Measurements from ENCODE around the gene A1BG.

Gene A1BG

DNA sequence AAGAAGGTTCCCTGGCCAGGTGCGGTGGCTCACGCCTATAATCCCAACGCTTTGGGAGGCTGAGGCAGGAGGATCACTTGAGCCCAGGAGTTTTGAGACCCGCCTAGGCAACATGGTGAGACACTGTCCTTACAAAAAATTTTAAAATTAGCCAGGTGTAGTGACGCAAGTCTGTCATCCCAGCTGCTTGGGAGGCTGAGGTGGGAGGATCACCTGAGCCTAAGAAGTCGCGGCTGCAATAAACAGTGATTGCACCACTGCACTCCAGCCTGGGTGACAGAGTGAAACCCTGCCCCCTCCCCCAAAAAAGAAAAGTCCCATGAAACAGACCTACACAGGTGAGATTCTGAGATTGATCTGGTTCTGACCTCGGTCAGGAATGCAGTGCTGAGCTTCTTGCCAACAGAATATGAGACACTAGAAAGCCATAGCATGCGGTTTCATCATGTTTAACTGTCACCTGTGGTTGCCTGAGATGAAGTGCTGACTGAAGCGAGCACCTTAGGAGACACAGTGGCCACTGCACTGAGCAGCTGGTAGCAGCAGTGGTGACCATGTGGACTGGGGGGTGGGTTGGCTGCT, 2.0 kb upstream of the A1BG start:
- DNase-seq (ENCODE audit: low read depth) = no peak
- no peak overlapping the region for H3K4me3 ChIP-seq (ENCODE audit: control insufficient read depth, low read depth, low read length)
- TF ChIP-seq, protein P1, sequence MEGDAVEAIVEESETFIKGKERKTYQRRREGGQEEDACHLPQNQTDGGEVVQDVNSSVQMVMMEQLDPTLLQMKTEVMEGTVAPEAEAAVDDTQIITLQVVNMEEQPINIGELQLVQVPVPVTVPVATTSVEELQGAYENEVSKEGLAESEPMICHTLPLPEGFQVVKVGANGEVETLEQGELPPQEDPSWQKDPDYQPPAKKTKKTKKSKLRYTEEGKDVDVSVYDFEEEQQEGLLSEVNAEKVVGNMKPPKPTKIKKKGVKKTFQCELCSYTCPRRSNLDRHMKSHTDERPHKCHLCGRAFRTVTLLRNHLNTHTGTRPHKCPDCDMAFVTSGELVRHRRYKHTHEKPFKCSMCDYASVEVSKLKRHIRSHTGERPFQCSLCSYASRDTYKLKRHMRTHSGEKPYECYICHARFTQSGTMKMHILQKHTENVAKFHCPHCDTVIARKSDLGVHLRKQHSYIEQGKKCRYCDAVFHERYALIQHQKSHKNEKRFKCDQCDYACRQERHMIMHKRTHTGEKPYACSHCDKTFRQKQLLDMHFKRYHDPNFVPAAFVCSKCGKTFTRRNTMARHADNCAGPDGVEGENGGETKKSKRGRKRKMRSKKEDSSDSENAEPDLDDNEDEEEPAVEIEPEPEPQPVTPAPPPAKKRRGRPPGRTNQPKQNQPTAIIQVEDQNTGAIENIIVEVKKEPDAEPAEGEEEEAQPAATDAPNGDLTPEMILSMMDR (IDR thresholded peaks at IDR 0.05; ENCODE audit: control insufficient read depth, insufficient read depth, low read depth, low read length, missing control alignments) = no peak

DNA sequence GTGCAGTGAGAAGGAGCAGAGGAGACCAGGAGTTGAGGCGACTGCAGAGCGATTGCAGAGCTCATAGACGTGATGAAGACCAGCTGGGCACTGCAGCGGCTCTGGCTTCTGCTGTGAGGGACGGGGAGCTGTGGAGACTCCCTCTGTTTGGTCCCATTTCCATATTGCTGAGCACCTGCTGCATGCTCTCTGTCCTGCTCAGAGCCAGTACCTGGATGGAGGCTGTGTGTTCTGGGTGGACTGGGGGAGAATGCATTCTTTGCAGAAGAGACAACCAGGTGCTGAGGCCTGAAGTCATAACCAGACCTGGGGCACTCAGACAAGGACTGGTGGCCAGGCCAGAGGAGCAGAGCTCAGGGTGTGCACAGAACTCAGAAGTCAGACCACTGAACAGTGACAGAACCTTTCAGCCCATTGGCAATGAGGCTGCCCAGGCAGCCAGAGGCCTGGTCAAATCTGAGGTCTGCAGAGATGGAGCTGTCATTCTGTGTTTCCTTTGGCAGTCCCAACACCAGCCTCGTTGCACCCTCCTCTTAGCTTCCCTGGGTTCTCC, 1.3 kb upstream of the A1BG start:
- TF ChIP-seq, protein P1 (IDR thresholded peaks at IDR 0.05; ENCODE audit: control insufficient read depth, insufficient read depth, low read depth, low read length, missing control alignments) = no peak
- DNase-seq (ENCODE audit: low read depth) = no peak
- no peak overlapping the region for H3K4me3 ChIP-seq (ENCODE audit: control insufficient read depth, low read depth, low read length)

DNA sequence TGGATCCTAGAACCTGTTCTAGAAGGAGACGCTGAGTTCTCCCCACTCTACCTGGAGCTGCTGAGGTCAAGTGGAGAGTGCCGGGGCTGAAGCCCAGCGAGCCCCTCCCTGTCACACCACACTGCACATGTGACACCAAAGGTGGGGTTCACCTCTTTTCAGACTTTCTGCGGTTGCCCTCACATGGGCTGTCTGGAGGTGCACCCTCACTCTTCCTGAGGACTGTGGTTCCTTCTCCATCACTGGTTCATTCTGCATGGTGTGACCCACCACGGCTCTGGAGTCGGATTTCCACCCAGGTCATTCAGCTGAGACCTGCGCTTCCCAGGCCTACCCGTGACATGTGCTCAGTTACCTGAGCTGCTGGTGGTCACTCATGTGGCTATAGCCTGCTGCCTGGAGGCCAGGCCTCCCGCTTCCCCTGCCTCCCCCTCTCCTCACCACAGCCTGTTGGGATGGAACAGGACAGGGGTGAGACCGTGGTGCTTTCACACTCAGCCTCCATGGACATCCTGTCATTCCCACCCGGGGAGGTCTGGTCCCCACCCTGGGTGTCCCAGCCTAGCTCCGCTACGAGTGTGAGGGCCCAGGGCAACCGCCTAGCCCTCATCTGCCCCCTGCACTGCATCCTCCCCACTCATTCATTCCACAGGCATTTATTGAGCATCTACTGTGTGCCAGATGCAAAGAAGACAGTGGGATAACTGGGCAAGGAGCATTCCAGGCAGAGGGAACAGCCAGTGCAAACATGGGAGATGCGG, 605 bp upstream of the A1BG start:
- TF ChIP-seq, protein P1 (IDR thresholded peaks at IDR 0.05; ENCODE audit: control insufficient read depth, insufficient read depth, low read depth, low read length, missing control alignments) = no peak
- H3K4me3 ChIP-seq (ENCODE audit: control insufficient read depth, low read depth, low read length) = no peak overlapping the region
- no peak for DNase-seq (ENCODE audit: low read depth)

DNA sequence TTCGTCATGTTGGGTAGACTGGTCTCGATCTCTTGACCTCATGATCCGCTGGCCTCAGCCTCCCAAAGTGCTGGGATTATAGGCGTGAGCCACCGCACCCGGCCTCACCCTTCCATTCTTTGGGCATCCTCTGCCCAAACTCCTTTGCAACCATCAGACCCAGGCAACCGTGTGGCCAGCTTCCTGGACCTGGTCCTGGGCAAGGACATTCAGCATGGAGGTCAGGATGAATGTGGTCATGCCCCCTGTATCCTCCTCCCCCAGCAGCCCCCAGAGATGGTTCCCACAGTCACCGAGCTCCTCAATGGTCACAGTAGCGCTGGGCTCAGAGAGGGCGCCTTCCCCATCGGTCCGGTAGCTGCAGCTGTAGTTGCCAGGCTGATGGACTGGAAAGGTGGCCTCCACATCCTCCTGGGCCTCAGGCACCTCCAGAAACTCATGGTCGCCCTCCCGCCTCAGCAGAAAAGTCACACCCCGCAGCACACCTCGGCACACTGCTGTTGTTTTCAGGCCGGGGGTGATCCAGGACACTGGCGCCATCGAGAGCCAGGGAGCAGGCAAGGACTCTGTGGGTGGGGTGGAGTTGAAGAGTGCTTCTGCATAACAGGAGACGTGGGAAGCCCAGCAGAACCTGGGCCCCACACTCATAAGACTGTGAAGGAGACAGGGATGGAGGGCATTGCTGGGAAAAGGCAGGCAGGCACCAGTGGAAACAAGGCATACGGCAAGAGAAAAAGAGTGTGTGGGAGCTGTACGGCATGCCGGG, 1.1 kb downstream of the A1BG start:
- DNase-seq (ENCODE audit: low read depth) = no peak
- TF ChIP-seq, protein P1 (IDR thresholded peaks at IDR 0.05; ENCODE audit: control insufficient read depth, insufficient read depth, low read depth, low read length, missing control alignments) = no peak
- H3K4me3 ChIP-seq (ENCODE audit: control insufficient read depth, low read depth, low read length) = no peak overlapping the region

DNA sequence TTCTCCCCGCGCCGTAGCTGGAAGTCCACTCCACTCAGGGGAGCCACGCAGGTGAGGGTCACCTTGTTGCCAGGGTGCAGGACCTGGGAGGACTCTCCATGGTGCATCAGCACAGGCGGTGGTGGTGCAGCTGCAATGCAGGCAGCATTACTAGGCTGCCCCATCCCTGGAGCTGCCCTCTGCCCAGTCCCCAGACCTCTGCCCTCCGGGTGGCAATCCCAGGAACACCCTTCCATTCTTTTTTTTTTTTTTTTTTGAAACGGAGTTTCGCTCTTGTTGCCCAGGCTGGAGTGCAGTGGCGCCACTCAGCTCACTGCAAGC, 1.8 kb downstream of the A1BG start:
- DNase-seq (ENCODE audit: low read depth) = no peak
- no peak overlapping the region for H3K4me3 ChIP-seq (ENCODE audit: control insufficient read depth, low read depth, low read length)
- TF ChIP-seq, protein P1 (IDR thresholded peaks at IDR 0.05; ENCODE audit: control insufficient read depth, insufficient read depth, low read depth, low read length, missing control alignments) = no peak

DNA sequence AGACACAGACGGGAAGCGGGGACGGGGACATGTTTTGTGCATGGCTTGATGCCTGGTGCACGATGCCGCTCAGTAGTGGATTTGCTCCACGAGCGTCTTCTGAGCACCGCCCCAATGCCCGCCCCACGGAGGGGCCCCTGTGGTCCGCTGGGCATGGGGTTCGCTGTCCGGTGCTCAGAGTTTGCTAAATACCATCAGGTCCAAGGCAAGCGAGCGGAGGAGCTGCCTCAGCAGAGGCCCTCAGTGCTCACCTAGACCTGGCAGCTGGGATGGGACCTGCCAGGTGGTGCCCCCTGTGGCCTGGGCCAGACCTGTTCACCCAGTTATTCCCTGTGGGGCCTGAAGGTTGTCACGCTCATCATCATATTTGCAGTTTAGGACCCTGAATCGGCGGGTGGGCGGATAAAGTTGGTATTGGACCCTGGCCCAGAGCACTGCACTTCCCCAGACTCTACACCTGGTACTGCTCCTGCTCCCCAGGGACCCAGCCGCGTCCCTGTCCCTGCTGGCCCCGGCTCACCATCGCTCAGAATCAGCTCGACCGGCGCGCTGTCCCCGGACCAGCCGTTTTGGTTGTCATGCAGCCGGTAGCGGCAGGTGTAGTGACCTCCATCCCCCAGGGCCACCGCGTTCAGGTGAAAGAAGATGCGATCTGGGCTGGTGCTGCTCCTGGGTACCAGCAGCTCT, 2.3 kb downstream of the A1BG start:
- TF ChIP-seq, protein P1 (IDR thresholded peaks at IDR 0.05; ENCODE audit: control insufficient read depth, insufficient read depth, low read depth, low read length, missing control alignments) = no peak
- no peak for DNase-seq (ENCODE audit: low read depth)
- no peak overlapping the region for H3K4me3 ChIP-seq (ENCODE audit: control insufficient read depth, low read depth, low read length)

All from AG09309 (cell line).